Lower leg skin (tissue), 3 donors: Measurements from ENCODE around the gene FMO2.

Experiments used
- POLR2A ChIP-seq, 2 donors: fragments of 450-650 bp; IDR thresholded peaks; one replicate each; pipeline ENCODE4 v1.6.1; 2016 to 2017; ENCODE audit warnings: antibody characterized with exemption in 2 of 2, mild to moderate bottlenecking in 1 of 2, moderate library complexity in 1 of 2
- TF ChIP-seq, protein P1 (sequence below), 3 donors: fragments of 450-650 bp; IDR thresholded peaks; one replicate each; pipeline ENCODE4 v1.5.1; 2016; ENCODE audit warnings: antibody characterized with exemption in 3 of 3, mild to moderate bottlenecking in 3 of 3, moderate library complexity in 2 of 3

DNA sequence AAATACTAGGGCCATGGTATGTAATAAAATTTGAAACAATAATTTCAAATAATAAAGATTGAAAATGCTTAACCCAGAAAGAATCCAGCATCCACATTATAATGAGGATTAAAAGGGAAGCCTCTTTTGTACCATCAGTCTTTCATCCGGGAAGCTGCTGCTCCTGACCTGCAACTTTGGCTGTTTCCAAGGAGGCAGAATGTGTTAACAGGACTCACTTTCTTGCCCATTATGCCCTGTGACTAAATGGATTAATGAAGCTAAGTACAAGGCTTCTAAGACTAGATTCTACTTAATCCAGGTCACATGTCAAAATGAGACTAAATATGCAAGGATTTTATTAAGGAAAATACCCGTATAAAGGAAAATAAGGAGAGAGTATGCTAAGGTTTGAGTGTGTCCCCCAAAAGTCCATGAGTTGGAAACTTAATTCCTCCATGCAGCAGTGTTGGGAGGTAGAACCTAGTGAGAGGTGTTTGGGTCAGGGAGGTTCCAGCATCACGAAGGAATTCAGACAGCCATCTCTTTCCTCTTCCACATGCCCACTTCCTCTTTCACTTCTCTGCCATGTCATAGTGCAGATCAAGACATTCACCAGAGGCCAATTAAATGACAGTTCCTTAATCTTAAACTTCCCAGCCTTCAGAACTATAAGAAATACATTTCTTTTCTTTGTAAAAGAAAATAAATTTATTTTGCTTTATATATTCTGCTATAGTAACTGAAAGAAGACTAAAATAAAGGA is 27.7 kb downstream of the FMO2 start:
- TF ChIP-seq POLR2A (IDR thresholded peaks at IDR 0.05) = no peak
- TF ChIP-seq, protein P1, sequence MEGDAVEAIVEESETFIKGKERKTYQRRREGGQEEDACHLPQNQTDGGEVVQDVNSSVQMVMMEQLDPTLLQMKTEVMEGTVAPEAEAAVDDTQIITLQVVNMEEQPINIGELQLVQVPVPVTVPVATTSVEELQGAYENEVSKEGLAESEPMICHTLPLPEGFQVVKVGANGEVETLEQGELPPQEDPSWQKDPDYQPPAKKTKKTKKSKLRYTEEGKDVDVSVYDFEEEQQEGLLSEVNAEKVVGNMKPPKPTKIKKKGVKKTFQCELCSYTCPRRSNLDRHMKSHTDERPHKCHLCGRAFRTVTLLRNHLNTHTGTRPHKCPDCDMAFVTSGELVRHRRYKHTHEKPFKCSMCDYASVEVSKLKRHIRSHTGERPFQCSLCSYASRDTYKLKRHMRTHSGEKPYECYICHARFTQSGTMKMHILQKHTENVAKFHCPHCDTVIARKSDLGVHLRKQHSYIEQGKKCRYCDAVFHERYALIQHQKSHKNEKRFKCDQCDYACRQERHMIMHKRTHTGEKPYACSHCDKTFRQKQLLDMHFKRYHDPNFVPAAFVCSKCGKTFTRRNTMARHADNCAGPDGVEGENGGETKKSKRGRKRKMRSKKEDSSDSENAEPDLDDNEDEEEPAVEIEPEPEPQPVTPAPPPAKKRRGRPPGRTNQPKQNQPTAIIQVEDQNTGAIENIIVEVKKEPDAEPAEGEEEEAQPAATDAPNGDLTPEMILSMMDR (IDR thresholded peaks at IDR 0.05) = no peak
